Activated CD4-positive, alpha-beta T cell treated with anti-CD3 and anti-CD28 coated beads, Interleukin-2, amount 50 U/mL, for 4 hours (primary cell): Measurements from ENCODE around the gene CNN2.

Source experiments
- DNase-seq, 2 experiments: peaks; one replicate each; pipeline ENCODE4 v3.0.0-alpha.2; 2020

The CNN2 gene

GRCh38 chr19:1053176-1054101 lies 27.0 kb downstream of the CNN2 start:
- DNase-seq: no peak

- DNase-seq: no peak
Measured at GRCh38 chr19:1054102-1055027, 28.0 kb downstream of the CNN2 start.

GRCh38 chr19:1055028-1055425 lies 28.6 kb downstream of the CNN2 start:
- no peak for DNase-seq

GRCh38 chr19:1055886-1056620 lies 29.6 kb downstream of the CNN2 start:
- no peak for DNase-seq

- peak; percentile 45 to 47 for DNase-seq
Measured at GRCh38 chr19:1057176-1057855, 30.9 kb downstream of the CNN2 start.

GRCh38 chr19:1058112-1058511 lies 31.7 kb downstream of the CNN2 start:
- no peak for DNase-seq

GRCh38 chr19:1060689-1061088 lies 34.3 kb downstream of the CNN2 start:
- DNase-seq: no peak

GRCh38 chr19:1061987-1062386 lies 35.6 kb downstream of the CNN2 start:
- DNase-seq: no peak

- no peak for DNase-seq
Measured at GRCh38 chr19:1062387-1063029, 36.1 kb downstream of the CNN2 start.

GRCh38 chr19:1063030-1063908 lies 36.9 kb downstream of the CNN2 start:
- peak; percentile 37 to 42 for DNase-seq

GRCh38 chr19:1063909-1064660 lies 37.7 kb downstream of the CNN2 start:
- no peak for DNase-seq

- DNase-seq: peak; percentile 71 to 72
Measured at GRCh38 chr19:1064661-1065605, 38.5 kb downstream of the CNN2 start.

GRCh38 chr19:1065606-1066109 lies 39.2 kb downstream of the CNN2 start:
- no peak for DNase-seq

GRCh38 chr19:1066251-1066747 lies 39.9 kb downstream of the CNN2 start:
- DNase-seq: no peak

GRCh38 chr19:1066748-1067340 lies 40.4 kb downstream of the CNN2 start, which contains the start of gene ARHGAP45:
ARHGAP45 (plus strand) TSS chr19:1067167; CDS start chr19:1067406, 239 bp downstream.
- peak; percentile 66 to 75 for DNase-seq

- DNase-seq: peak; percentile 57 to 58
Measured at GRCh38 chr19:1067341-1067957, 41.0 kb downstream of the CNN2 start.
